Choroid plexus epithelial cell (primary cell): Measurements from ENCODE around the gene NUP98.

Experiments used
- DNase-seq: peaks from one replicate; pipeline ENCODE4 v3.0.0-alpha.2; 2010; ENCODE audit warnings: low read depth
- H3K4me3 ChIP-seq: 2 replicates; pipeline ENCODE4 v1.5.1; 2011; ENCODE audit warnings: low read depth, mild to moderate bottlenecking, control low read depth, low read length, moderate library complexity
- CTCF ChIP-seq: conservative IDR thresholded peaks from 2 replicates; pipeline ENCODE4 v1.5.1; 2011; ENCODE audit warnings: low read depth, mild to moderate bottlenecking, control low read depth, inconsistent platforms, low read length, moderate library complexity

NUP98 gene

GRCh38 chr11:3797329-3798090 is at the start of gene NUP98:
Gene NUP98, minus strand, starts transcription at chr11:3797554. Its CDS starts 15,437 bp downstream, at chr11:3782117.
- peak; percentile 100 for DNase-seq
- TF ChIP-seq CTCF: no peak
- H3K4me3 ChIP-seq: peak within 1 kb of the TSS; percentile 91

GRCh38 chr11:3845670-3846069 is 48.3 kb upstream of the NUP98 start:
- H3K4me3 ChIP-seq: no peak overlapping the region
- TF ChIP-seq CTCF: no peak
- no peak for DNase-seq

- no peak overlapping the region for H3K4me3 ChIP-seq
- no peak for DNase-seq
- no peak for TF ChIP-seq CTCF
These were observed 47.9 kb upstream of the NUP98 start for GRCh38 chr11:3845246-3845645.

GRCh38 chr11:3843326-3843725 is 46.0 kb upstream of the NUP98 start:
- H3K4me3 ChIP-seq: no peak overlapping the region
- DNase-seq: no peak
- no peak for TF ChIP-seq CTCF

- DNase-seq: peak; percentile 91
- peak; percentile 82 for TF ChIP-seq CTCF
- H3K4me3 ChIP-seq: peak overlapping the region; percentile 74
These were observed 44.3 kb upstream of the NUP98 start for GRCh38 chr11:3841426-3842350.

GRCh38 chr11:3840870-3841425 is 43.6 kb upstream of the NUP98 start, which contains the start of gene RHOG:
Gene RHOG, minus strand, starts transcription at chr11:3840959. Its CDS starts 12,821 bp downstream, at chr11:3828138.
- peak within 1 kb of the TSS; percentile 74 for H3K4me3 ChIP-seq
- DNase-seq: peak; percentile 87
- TF ChIP-seq CTCF: no peak
